Neuronal stem cell (in vitro differentiated cells): ENCODE results near the gene PLPP3.
A peak's percentile ranks its signal among the peaks of the same experiment; 100 is the strongest.

Source experiments
- DNase-seq: peaks from one replicate; pipeline ENCODE4 v3.0.0-alpha.2; 2013; ENCODE audit warnings: low spot score
- H2AFZ ChIP-seq: one replicate; pipeline ENCODE4 v1.6.1; 2013; ENCODE audit warnings: mild to moderate bottlenecking, low read length, inconsistent platforms
- H2AK5ac ChIP-seq: 2 replicates; pipeline ENCODE4 v1.6.1; 2013; ENCODE audit warnings: low read depth, mild to moderate bottlenecking, inconsistent platforms, low read length, moderate library complexity, mixed read lengths
- H2BK120ac ChIP-seq: 2 replicates; pipeline ENCODE4 v1.6.1; 2013; ENCODE audit warnings: low read depth, mild to moderate bottlenecking, inconsistent platforms, low read length, moderate library complexity, mixed read lengths
- H2BK12ac ChIP-seq: one replicate; pipeline ENCODE4 v1.6.1; 2013; ENCODE audit warnings: low read length, inconsistent platforms
- H2BK15ac ChIP-seq: 2 replicates; pipeline ENCODE4 v1.6.1; 2013; ENCODE audit warnings: mild to moderate bottlenecking, low read length, inconsistent platforms, mixed read lengths
- H2BK5ac ChIP-seq: one replicate; pipeline ENCODE4 v1.6.1; 2013; ENCODE audit warnings: inconsistent platforms, mild to moderate bottlenecking, low read length, moderate library complexity
- H3K14ac ChIP-seq: one replicate; pipeline ENCODE4 v1.6.1; 2013; ENCODE audit warnings: low read length, inconsistent platforms
- H3K18ac ChIP-seq: 2 replicates; pipeline ENCODE4 v1.6.1; 2013; ENCODE audit warnings: low read length, inconsistent platforms
- H3K23ac ChIP-seq: 2 replicates; pipeline ENCODE4 v1.6.1; 2013; ENCODE audit warnings: low read depth, mild to moderate bottlenecking, mixed read lengths, low read length, inconsistent platforms; ENCODE audit not compliant: poor library complexity
- H3K27ac ChIP-seq: replicated peaks from 3 replicates; pipeline ENCODE4 v1.5.1; 2013; ENCODE audit warnings: low read length, inconsistent platforms
- H3K27me3 ChIP-seq, 3 experiments: 2 replicates each; pipeline ENCODE4 v1.6.1; 2013; ENCODE audit warnings: low read length in 3 of 3, mild to moderate bottlenecking in 2 of 3, inconsistent platforms in 1 of 3, low read depth in 1 of 3, mixed read lengths in 1 of 3, moderate library complexity in 1 of 3; ENCODE audit not compliant: control insufficient read depth in 3 of 3, insufficient read depth in 3 of 3
- H3K36me3 ChIP-seq, 2 donors: replicated peaks in 1 of 2; 2 replicates each; pipeline ENCODE4 v1.6.1; 2013; ENCODE audit warnings: low read length in 2 of 2; ENCODE audit not compliant: control insufficient read depth in 2 of 2, insufficient read depth in 2 of 2
- H3K4ac ChIP-seq: 2 replicates; pipeline ENCODE4 v1.6.1; 2013; ENCODE audit warnings: inconsistent platforms, mild to moderate bottlenecking, low read length, moderate library complexity
- H3K4me1 ChIP-seq, 2 donors: 1 replicate in 1 of 2; 2 replicates in 1 of 2; pipeline ENCODE4 v1.6.1; 2013; ENCODE audit warnings: low read length in 2 of 2, low read depth in 1 of 2; ENCODE audit not compliant: control insufficient read depth in 2 of 2, insufficient read depth in 1 of 2
- H3K4me2 ChIP-seq: one replicate; pipeline ENCODE4 v1.6.1; 2013; ENCODE audit warnings: mild to moderate bottlenecking, low read length, inconsistent platforms; ENCODE audit not compliant: insufficient read depth, poor library complexity, severe bottlenecking
- H3K4me3 ChIP-seq, 2 donors: 2 replicates each; pipeline ENCODE4 v1.5.1; 2013; ENCODE audit warnings: low read length in 2 of 2, mild to moderate bottlenecking in 2 of 2, inconsistent platforms in 1 of 2, moderate library complexity in 1 of 2
- H3K79me1 ChIP-seq: one replicate; pipeline ENCODE4 v1.6.1; 2013; ENCODE audit warnings: low read depth, mild to moderate bottlenecking, inconsistent platforms, low read length, moderate library complexity
- H3K9ac ChIP-seq: one replicate; pipeline ENCODE4 v1.6.1; 2013; ENCODE audit warnings: mild to moderate bottlenecking, low read depth, low read length, inconsistent platforms; ENCODE audit not compliant: poor library complexity
- H3K9me3 ChIP-seq, 2 donors: replicated peaks in 1 of 2; 2 replicates each; pipeline versions ENCODE3 to v1.6.1; 2013; ENCODE audit warnings: low read length in 2 of 2, mild to moderate bottlenecking in 2 of 2, inconsistent platforms in 1 of 2, low read depth in 1 of 2, mixed read lengths in 1 of 2, moderate library complexity in 1 of 2; ENCODE audit not compliant: control insufficient read depth in 2 of 2, insufficient read depth in 1 of 2
- H4K8ac ChIP-seq: one replicate; pipeline ENCODE4 v1.6.1; 2013; ENCODE audit warnings: low read depth, mild to moderate bottlenecking, inconsistent platforms, low read length, moderate library complexity
- H4K91ac ChIP-seq: one replicate; pipeline ENCODE4 v1.6.1; 2013; ENCODE audit warnings: low read length, low read depth, mild to moderate bottlenecking, inconsistent platforms; ENCODE audit not compliant: poor library complexity
- WGBS, 2 donors: extraction: QIAGEN DNeasy Blood & Tissue Kit; methylation state at CpG; one replicate each; pipeline ENCODE4 v1.1.7; 2013; ENCODE audit warnings: missing lambda C conversion rate in 2 of 2, mixed read lengths in 1 of 2; ENCODE audit not compliant: insufficient read length in 2 of 2, insufficient replicate concordance in 1 of 2; ENCODE audit errors: extremely low coverage in 2 of 2; 5-methylcytosine and 5-hydroxymethylcytosine counted together

Gene PLPP3

DNA sequence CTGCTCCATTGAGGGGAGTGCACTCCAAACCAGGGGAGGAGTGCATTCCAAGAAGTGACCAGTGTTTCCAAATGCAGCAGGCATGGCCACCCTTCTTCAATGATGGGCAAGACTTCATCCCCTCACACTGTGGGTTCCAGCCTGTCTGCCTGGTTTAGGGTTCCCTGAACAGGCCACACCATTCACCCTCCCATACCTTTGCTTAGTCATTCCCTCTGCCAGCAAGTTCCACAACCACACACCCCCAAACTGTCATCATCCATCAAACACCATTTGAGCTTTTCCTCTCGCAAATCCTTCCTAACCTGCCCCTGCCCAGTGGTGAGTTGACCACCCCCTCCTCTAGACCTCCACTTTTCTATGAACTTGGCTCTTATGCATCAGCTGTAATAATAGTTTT lies 116.0 kb downstream of the PLPP3 start:
- H3K4me3 ChIP-seq, result no peak overlapping the region
- no peak overlapping the region for H3K23ac ChIP-seq
- no peaks in the 10 kb centered on the region for H3K79me1 ChIP-seq
- no peak overlapping the region for H2BK12ac ChIP-seq
- H2BK5ac ChIP-seq, result no peak overlapping the region
- no peak overlapping the region for H4K91ac ChIP-seq
- H2BK120ac ChIP-seq, result no peak overlapping the region
- no peaks in the 10 kb centered on the region for H3K36me3 ChIP-seq
- no peak overlapping the region for H3K4ac ChIP-seq
- H2AK5ac ChIP-seq, result peak overlapping the region; percentile 54
- no peaks in the 10 kb centered on the region for H3K9me3 ChIP-seq
- H2BK15ac ChIP-seq, result no peak overlapping the region
- H3K18ac ChIP-seq, result peak overlapping the region; percentile 37
- no peak for DNase-seq
- no peak overlapping the region for H3K4me2 ChIP-seq
- no peak overlapping the region for H2AFZ ChIP-seq
- H3K9ac ChIP-seq, result peak overlapping the region; percentile 10
- WGBS, 2 donors, result no CpG with 5 or more reads among the region's 1 CpG
- no peak overlapping the region for H3K14ac ChIP-seq
- no peak overlapping the region for H4K8ac ChIP-seq
- H3K27ac ChIP-seq, result no peak overlapping the region
- H3K27me3 ChIP-seq, result no peaks in the 10 kb centered on the region
- H3K4me1 ChIP-seq, result peaks cover 0 to 2% of the 10 kb centered on the region in 2 donors

- no peak overlapping the region for H2AFZ ChIP-seq
- H3K14ac ChIP-seq, result no peak overlapping the region
- no peak for DNase-seq
- no peak overlapping the region for H3K27ac ChIP-seq
- no peak overlapping the region for H2AK5ac ChIP-seq
- WGBS, 2 donors, result no CpG with 5 or more reads among the region's 3 CpGs
- H2BK12ac ChIP-seq, result no peak overlapping the region
- H3K79me1 ChIP-seq, result no peaks in the 10 kb centered on the region
- H4K91ac ChIP-seq, result no peak overlapping the region
- no peak overlapping the region for H3K4ac ChIP-seq
- H3K23ac ChIP-seq, result no peak overlapping the region
- H2BK5ac ChIP-seq, result no peak overlapping the region
- H3K36me3 ChIP-seq, result no peaks in the 10 kb centered on the region
- no peak overlapping the region for H2BK120ac ChIP-seq
- no peaks in the 10 kb centered on the region for H3K9me3 ChIP-seq
- no peak overlapping the region for H3K4me3 ChIP-seq
- H3K4me2 ChIP-seq, result no peak overlapping the region
- no peaks in the 10 kb centered on the region for H3K27me3 ChIP-seq
- H4K8ac ChIP-seq, result no peak overlapping the region
- no peak overlapping the region for H3K18ac ChIP-seq
- no peak overlapping the region for H3K9ac ChIP-seq
- peaks cover 2 to 4% of the 10 kb centered on the region in 2 donors for H3K4me1 ChIP-seq
- H2BK15ac ChIP-seq, result no peak overlapping the region
Measured at GRCh38 chr1:56462209-56462608, 117.2 kb downstream of the PLPP3 start.

- DNase-seq, result no peak
Measured at GRCh38 chr1:56461158-56462127, 117.9 kb downstream of the PLPP3 start.

GRCh38 chr1:56459260-56459659 lies 120.1 kb downstream of the PLPP3 start:
- Histone ChIP-seq H3K4me2 (no peak overlapping the region), H3K4ac (no peak overlapping the region), H2BK5ac (no peak overlapping the region), H3K9me3 (no peaks in the 10 kb centered on the region), H3K4me3 (no peak overlapping the region), H4K8ac (no peak overlapping the region), H3K27ac (no peak overlapping the region), H3K14ac (no peak overlapping the region), H3K23ac (no peak overlapping the region), H2AFZ (no peak overlapping the region), H3K18ac (no peak overlapping the region), H2AK5ac (no peak overlapping the region), H3K4me1 (peaks cover 2 to 4% of the 10 kb centered on the region in 2 donors), H4K91ac (no peak overlapping the region), H2BK15ac (no peak overlapping the region), H3K27me3 (no peaks in the 10 kb centered on the region), H2BK12ac (no peak overlapping the region), H2BK120ac (no peak overlapping the region), H3K9ac (no peak overlapping the region), H3K79me1 (no peaks in the 10 kb centered on the region), H3K36me3 (no peaks in the 10 kb centered on the region)
- WGBS, 2 donors, result no CpG with 5 or more reads among the region's 4 CpGs
- DNase-seq, result no peak

More at GRCh38 chr1:56461158-56462127, 117.9 kb downstream of the PLPP3 start:
- Histone ChIP-seq H2BK12ac (no peak overlapping the region), H3K27ac (no peak overlapping the region), H3K18ac (no peak overlapping the region), H3K4me2 (no peak overlapping the region), H3K23ac (no peak overlapping the region), H3K27me3 (no peaks in the 10 kb centered on the region), H2BK15ac (no peak overlapping the region), H3K9ac (no peak overlapping the region), H2AFZ (peak overlapping the region; percentile 48), H4K91ac (no peak overlapping the region), H2BK120ac (no peak overlapping the region), H3K79me1 (no peaks in the 10 kb centered on the region), H3K4me3 (no peak overlapping the region), H3K9me3 (no peaks in the 10 kb centered on the region), H3K14ac (no peak overlapping the region), H3K4me1 (peaks cover 2 to 4% of the 10 kb centered on the region in 2 donors), H3K36me3 (no peaks in the 10 kb centered on the region), H2AK5ac (no peak overlapping the region), H4K8ac (no peak overlapping the region), H3K4ac (no peak overlapping the region), H2BK5ac (no peak overlapping the region)
- no CpG with 5 or more reads among the region's 12 CpGs for WGBS, 2 donors
